A549 (cell line): ENCODE results near the gene GNA15.
A peak's percentile ranks its signal among the peaks of the same experiment; 100 is the strongest.

ENCODE experiments used
- CEBPB ChIP-seq, 2 experiments: fragments of >200 bp in 1 of 2; sonication (Bioruptor Twin) in 1 of 2; formaldehyde crosslinking in 1 of 2; IDR thresholded peaks; 2 replicates each; pipeline ENCODE4 v1.6.1; 2012 to 2016
- CHD2 ChIP-seq: fragments of 150-350 bp; IDR thresholded peaks from 2 replicates; pipeline ENCODE4 v1.6.1; 2014; ENCODE audit warnings: low read length; ENCODE audit not compliant: partially characterized antibody
- CTCF ChIP-seq: fragments of >200 bp; sonication (Bioruptor Twin); formaldehyde crosslinking; IDR thresholded peaks from 3 replicates; pipeline ENCODE4 v1.5.1; 2016
- EP300 ChIP-seq, 2 experiments: fragments of >200 bp; sonication (Bioruptor Twin); formaldehyde crosslinking; IDR thresholded peaks; 2 replicates in 1 of 2; 3 replicates in 1 of 2; pipeline ENCODE4 v1.6.1; 2016 to 2017
- HOXA7 ChIP-seq: fragments of 250-450 bp; sonication (Bioruptor Pico); IDR thresholded peaks from 2 replicates; pipeline ENCODE4 v1.5.0; 2020; ENCODE audit warnings: mild to moderate bottlenecking, moderate library complexity
- NPAS2 ChIP-seq: fragments of 250-450 bp; sonication (Bioruptor Pico); IDR thresholded peaks from 2 replicates; pipeline ENCODE4 v1.8.0; 2022; ENCODE audit warnings: mild to moderate bottlenecking, moderate library complexity, borderline replicate concordance
- TF ChIP-seq, protein P1 (sequence below): fragments of 150-350 bp; IDR thresholded peaks from 2 replicates; pipeline ENCODE4 v1.6.1; 2014; ENCODE audit warnings: low read depth, mild to moderate bottlenecking, low read length

- TF ChIP-seq, protein P1, sequence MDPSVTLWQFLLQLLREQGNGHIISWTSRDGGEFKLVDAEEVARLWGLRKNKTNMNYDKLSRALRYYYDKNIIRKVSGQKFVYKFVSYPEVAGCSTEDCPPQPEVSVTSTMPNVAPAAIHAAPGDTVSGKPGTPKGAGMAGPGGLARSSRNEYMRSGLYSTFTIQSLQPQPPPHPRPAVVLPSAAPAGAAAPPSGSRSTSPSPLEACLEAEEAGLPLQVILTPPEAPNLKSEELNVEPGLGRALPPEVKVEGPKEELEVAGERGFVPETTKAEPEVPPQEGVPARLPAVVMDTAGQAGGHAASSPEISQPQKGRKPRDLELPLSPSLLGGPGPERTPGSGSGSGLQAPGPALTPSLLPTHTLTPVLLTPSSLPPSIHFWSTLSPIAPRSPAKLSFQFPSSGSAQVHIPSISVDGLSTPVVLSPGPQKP: no peak
- TF ChIP-seq CTCF (no peak), HOXA7 (CRISPR knock-in tag) (no peak), CHD2 (no peak), CEBPB (IDR thresholded peaks at IDR 0.05) (peak in 1 of 2 experiments; percentile 53; a peak in 2 of 4 replicates), NPAS2 (CRISPR knock-in tag) (no peak), EP300 (IDR thresholded peaks at IDR 0.05) (no peak)
Observed at GRCh38 chr19:3115916-3116602, 19.8 kb upstream of the GNA15 start.
